ENCODE data around the gene SUMF1.

Gene SUMF1

DNA sequence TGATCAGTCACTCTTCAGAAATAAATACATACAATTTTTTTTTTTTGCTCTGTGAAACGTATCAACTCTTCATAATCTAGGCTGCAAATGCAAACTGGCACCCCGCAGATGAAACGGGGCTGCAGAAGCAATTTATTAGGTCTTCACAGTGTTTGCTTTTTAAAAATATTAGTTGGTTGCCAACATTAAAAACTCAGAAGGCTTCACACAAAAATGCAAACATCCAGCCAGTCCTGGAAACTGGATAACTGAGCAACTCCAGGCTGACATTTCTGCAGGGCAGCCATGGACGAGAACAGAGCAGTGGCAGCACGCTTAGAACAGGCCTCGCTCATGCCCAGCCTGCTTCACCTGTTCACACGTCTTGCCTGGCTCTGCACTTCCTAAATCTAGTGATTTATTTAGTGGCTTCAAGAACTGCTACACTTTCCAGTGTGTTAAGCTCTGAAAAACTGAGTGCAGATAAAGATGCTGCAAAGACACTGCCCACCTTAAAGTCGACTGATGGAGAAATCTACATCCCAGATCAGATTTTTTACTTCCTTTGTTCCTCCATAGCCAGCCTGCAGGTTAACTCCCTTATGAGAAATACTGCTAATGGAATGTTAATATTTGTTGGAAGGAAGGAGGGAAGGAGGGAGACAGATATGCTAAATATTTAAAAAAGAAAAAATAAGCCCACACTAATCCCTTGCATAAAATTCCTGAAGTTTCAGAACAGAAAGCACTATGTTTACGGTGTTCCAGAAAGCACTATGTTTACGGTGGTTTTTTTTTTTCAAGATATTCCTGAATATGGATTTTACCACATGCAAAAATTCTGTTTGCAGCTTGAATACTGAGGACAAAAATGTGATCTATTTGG, 110.3 kb downstream of the SUMF1 start:
- H3K27me3 ChIP-seq (ENCODE audit: insufficient read depth, insufficient read length), result no peaks in the 10 kb centered on the region
- TF ChIP-seq SUZ12 (IDR thresholded peaks at IDR 0.05; ENCODE audit: extremely low read depth, insufficient read depth, insufficient read length), result no peak
- TF ChIP-seq YY1 (IDR thresholded peaks at IDR 0.05; ENCODE audit: insufficient read depth, insufficient read length), result no peak
- TF ChIP-seq ZNF274 (IDR thresholded peaks at IDR 0.05; ENCODE audit: low read depth, low read length), result no peak
- DNase-seq (ENCODE audit: low read depth, low spot score), result no peak
- H3K9ac ChIP-seq (ENCODE audit: insufficient read length, low read depth), result no peak overlapping the region
- H3K4me1 ChIP-seq (ENCODE audit: insufficient read depth, insufficient read length), result no peaks in the 10 kb centered on the region
- H3K9me3 ChIP-seq (ENCODE audit: insufficient read depth, low read length), result no peaks in the 10 kb centered on the region
- peaks cover 2% of the 10 kb centered on the region for H3K36me3 ChIP-seq (ENCODE audit: insufficient read depth, insufficient read length, low read length)
- H3K4me3 ChIP-seq (ENCODE audit: insufficient read length, low read depth), result no peak overlapping the region

DNA sequence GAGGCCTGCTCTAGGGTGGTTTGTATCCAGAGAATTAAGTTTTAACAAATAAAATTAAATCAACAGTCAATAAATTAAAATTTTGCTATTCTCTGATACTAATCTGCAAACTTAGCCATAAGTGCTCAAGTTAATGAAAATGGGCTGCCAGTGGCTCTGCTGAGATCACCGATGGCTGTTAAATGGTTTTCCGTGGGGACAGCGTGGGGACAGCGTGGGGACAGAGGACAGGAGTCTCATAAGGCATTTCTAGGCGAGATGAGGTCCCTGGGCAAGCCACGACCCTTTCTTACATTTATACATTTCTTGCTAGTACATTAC, 110.9 kb downstream of the SUMF1 start:
- Histone ChIP-seq H3K36me3 (ENCODE audit: insufficient read depth, insufficient read length, low read length) (no peaks in the 10 kb centered on the region), H3K4me3 (ENCODE audit: insufficient read length, low read depth) (no peak overlapping the region), H3K4me1 (ENCODE audit: insufficient read depth, insufficient read length) (no peaks in the 10 kb centered on the region), H3K27me3 (ENCODE audit: insufficient read depth, insufficient read length) (no peaks in the 10 kb centered on the region), H3K9me3 (ENCODE audit: insufficient read depth, low read length) (no peaks in the 10 kb centered on the region), H3K9ac (ENCODE audit: insufficient read length, low read depth) (no peak overlapping the region)
- DNase-seq (ENCODE audit: low read depth, low spot score), result no peak
- TF ChIP-seq SUZ12 (IDR thresholded peaks at IDR 0.05; ENCODE audit: extremely low read depth, insufficient read depth, insufficient read length) (no peak), ZNF274 (IDR thresholded peaks at IDR 0.05; ENCODE audit: low read depth, low read length) (no peak), YY1 (IDR thresholded peaks at IDR 0.05; ENCODE audit: insufficient read depth, insufficient read length) (no peak)

DNA sequence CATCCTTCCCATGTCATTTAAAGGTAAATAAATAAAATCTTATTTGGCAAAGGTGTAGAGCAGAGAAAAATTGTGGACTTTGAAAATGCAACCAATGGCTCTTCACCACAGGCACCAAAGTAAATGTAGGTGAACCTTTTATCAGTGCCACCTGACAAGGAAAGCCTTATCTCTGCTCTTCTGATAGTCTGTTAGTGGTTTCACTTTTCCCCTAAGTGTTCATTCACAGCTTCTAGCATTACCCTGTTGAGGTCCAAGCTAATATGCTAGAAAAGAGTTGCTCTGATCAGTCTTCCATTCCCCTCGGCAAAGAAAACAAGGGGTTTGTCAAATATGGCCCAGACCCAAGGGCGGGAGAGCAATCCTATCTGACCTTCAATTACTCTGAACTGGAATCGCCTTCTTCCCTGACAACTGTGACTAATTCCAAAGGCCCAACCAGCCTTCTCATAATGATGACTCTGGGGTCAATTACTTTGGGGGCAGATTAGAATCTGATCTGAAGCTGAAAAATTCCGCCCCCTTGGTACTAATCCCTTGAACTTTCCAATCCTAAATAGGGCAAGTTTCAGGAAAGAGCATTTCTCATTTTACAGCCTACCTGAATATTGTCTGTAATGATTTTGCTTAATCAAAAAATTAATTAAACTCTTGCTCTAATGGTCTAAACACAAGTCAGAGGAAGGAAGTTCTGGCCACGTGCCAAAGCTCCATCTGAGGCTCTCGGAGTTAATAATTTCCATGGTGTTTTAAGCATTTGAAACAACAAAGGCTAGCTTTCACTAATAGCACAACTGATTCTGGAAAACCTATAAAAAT, 111.5 kb downstream of the SUMF1 start:
- Histone ChIP-seq H3K4me1 (ENCODE audit: insufficient read depth, insufficient read length) (no peaks in the 10 kb centered on the region), H3K9ac (ENCODE audit: insufficient read length, low read depth) (no peak overlapping the region), H3K4me3 (ENCODE audit: insufficient read length, low read depth) (no peak overlapping the region), H3K27me3 (ENCODE audit: insufficient read depth, insufficient read length) (no peaks in the 10 kb centered on the region), H3K36me3 (ENCODE audit: insufficient read depth, insufficient read length, low read length) (no peaks in the 10 kb centered on the region), H3K9me3 (ENCODE audit: insufficient read depth, low read length) (no peaks in the 10 kb centered on the region)
- DNase-seq (ENCODE audit: low read depth, low spot score), result no peak
- TF ChIP-seq YY1 (IDR thresholded peaks at IDR 0.05; ENCODE audit: insufficient read depth, insufficient read length) (no peak), SUZ12 (IDR thresholded peaks at IDR 0.05; ENCODE audit: extremely low read depth, insufficient read depth, insufficient read length) (no peak), ZNF274 (IDR thresholded peaks at IDR 0.05; ENCODE audit: low read depth, low read length) (no peak)

DNA sequence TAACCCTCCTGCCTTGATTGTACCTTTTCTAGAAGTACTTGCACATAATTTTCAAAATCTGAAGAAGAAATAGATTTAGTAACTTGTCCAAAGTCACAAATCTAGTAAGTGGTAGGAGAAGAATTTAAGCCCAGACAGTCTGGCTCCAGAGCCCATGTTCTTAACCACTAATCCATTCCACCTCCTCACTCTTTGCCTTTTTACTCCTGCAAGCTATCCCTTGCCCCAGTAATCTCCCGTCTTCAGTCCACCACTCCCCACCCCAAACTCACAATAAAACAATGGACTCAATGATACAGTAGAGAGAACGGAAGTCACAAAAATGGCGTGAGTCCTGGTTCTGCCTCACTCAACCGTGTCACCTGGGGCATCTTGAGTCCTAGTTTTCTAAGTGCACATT, 115.2 kb downstream of the SUMF1 start:
- Histone ChIP-seq H3K36me3 (ENCODE audit: insufficient read depth, insufficient read length, low read length) (no peaks in the 10 kb centered on the region), H3K4me3 (ENCODE audit: insufficient read length, low read depth) (no peak overlapping the region), H3K4me1 (ENCODE audit: insufficient read depth, insufficient read length) (no peaks in the 10 kb centered on the region), H3K9ac (ENCODE audit: insufficient read length, low read depth) (no peak overlapping the region), H3K9me3 (ENCODE audit: insufficient read depth, low read length) (no peaks in the 10 kb centered on the region), H3K27me3 (ENCODE audit: insufficient read depth, insufficient read length) (no peaks in the 10 kb centered on the region)
- no peak for TF ChIP-seq SUZ12 (IDR thresholded peaks at IDR 0.05; ENCODE audit: extremely low read depth, insufficient read depth, insufficient read length)
- TF ChIP-seq ZNF274 (IDR thresholded peaks at IDR 0.05; ENCODE audit: low read depth, low read length), result no peak
- no peak for TF ChIP-seq YY1 (IDR thresholded peaks at IDR 0.05; ENCODE audit: insufficient read depth, insufficient read length)
- DNase-seq (ENCODE audit: low read depth, low spot score), result no peak

DNA sequence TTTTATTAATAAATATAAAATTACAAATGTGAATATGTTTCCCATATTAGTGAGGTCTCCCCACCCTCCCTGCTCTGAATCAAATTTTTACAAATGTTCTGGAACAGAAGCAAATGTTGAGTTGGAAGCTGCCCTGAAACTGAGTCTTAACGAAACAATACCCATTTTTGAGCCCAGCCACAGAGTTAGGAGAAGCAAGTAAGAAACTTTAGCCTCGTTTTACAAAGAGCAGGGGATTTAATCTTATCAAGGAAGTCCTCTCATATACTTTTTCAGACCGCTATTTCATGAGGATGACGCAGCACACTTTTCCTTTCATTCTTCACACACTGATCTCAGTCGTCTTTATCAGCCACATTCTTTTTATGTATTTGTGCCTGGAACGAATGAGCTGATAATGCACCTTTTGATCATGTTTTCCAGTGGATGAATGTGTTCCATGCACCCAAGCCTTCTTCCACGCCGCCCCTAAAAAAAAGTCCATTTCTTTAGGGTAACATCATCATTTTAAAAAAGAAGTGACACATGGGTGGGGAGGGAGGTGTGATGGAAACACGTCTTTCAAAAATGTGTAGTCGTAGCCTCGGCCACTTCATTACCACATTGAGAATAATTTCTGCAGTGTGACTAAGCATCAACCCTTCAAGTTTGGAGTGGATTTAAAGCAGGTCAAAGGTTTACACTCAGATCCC, 115.8 kb downstream of the SUMF1 start:
- no peak for DNase-seq (ENCODE audit: low read depth, low spot score)
- TF ChIP-seq YY1 (IDR thresholded peaks at IDR 0.05; ENCODE audit: insufficient read depth, insufficient read length), result no peak
- no peak for TF ChIP-seq ZNF274 (IDR thresholded peaks at IDR 0.05; ENCODE audit: low read depth, low read length)
- TF ChIP-seq SUZ12 (IDR thresholded peaks at IDR 0.05; ENCODE audit: extremely low read depth, insufficient read depth, insufficient read length), result no peak
- H3K27me3 ChIP-seq (ENCODE audit: insufficient read depth, insufficient read length), result no peaks in the 10 kb centered on the region
- no peak overlapping the region for H3K4me3 ChIP-seq (ENCODE audit: insufficient read length, low read depth)
- no peaks in the 10 kb centered on the region for H3K9me3 ChIP-seq (ENCODE audit: insufficient read depth, low read length)
- no peak overlapping the region for H3K9ac ChIP-seq (ENCODE audit: insufficient read length, low read depth)
- no peaks in the 10 kb centered on the region for H3K36me3 ChIP-seq (ENCODE audit: insufficient read depth, insufficient read length, low read length)
- no peaks in the 10 kb centered on the region for H3K4me1 ChIP-seq (ENCODE audit: insufficient read depth, insufficient read length)

DNA sequence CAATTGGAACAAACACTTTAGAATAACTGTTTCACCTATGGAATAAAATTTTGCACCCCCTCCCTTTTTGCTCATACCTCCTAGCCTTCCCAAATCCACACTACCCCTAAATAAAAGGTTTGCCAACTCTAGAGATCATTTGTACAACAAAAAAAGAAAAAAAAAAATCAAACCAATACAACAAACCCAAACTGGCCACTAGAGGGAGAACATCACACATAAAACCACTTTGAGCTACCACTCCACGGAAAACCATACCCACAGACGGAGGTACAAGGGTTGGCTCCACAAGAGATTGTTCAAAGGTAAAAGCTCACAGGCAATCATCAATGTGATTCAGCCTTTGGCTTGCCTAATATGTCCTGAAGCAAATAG, 116.3 kb downstream of the SUMF1 start:
- peak; percentile 23 for DNase-seq (ENCODE audit: low read depth, low spot score)
- Histone ChIP-seq H3K9ac (ENCODE audit: insufficient read length, low read depth) (no peak overlapping the region), H3K9me3 (ENCODE audit: insufficient read depth, low read length) (no peaks in the 10 kb centered on the region), H3K4me1 (ENCODE audit: insufficient read depth, insufficient read length) (no peaks in the 10 kb centered on the region), H3K4me3 (ENCODE audit: insufficient read length, low read depth) (no peak overlapping the region), H3K27me3 (ENCODE audit: insufficient read depth, insufficient read length) (no peaks in the 10 kb centered on the region), H3K36me3 (ENCODE audit: insufficient read depth, insufficient read length, low read length) (no peaks in the 10 kb centered on the region)
- TF ChIP-seq SUZ12 (IDR thresholded peaks at IDR 0.05; ENCODE audit: extremely low read depth, insufficient read depth, insufficient read length), result no peak
- no peak for TF ChIP-seq ZNF274 (IDR thresholded peaks at IDR 0.05; ENCODE audit: low read depth, low read length)
- TF ChIP-seq YY1 (IDR thresholded peaks at IDR 0.05; ENCODE audit: insufficient read depth, insufficient read length), result no peak

DNA sequence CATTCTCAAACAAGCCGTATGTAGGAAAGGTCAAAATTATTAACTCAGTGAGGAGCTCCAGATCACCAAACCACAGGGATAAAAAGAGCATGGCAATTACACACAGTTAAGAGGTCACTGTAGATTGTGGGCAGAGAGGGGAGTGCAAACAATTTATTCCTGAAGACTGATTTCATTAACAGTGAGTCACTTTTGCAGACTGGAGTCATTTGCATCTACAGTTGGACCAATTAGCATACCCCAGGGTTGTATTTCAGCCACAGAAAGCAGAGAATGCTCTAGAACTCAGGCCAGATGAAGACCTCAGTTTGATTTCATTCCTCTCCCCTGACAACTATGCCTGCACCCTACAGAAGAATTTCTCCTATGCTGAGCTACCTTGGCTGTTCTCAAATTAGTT, 123.8 kb downstream of the SUMF1 start:
- Histone ChIP-seq H3K9ac (ENCODE audit: insufficient read length, low read depth) (no peak overlapping the region), H3K4me1 (ENCODE audit: insufficient read depth, insufficient read length) (no peaks in the 10 kb centered on the region), H3K4me3 (ENCODE audit: insufficient read length, low read depth) (no peak overlapping the region), H3K27me3 (ENCODE audit: insufficient read depth, insufficient read length) (no peaks in the 10 kb centered on the region), H3K36me3 (ENCODE audit: insufficient read depth, insufficient read length, low read length) (no peaks in the 10 kb centered on the region), H3K9me3 (ENCODE audit: insufficient read depth, low read length) (no peaks in the 10 kb centered on the region)
- DNase-seq (ENCODE audit: low read depth, low spot score), result no peak
- TF ChIP-seq ZNF274 (IDR thresholded peaks at IDR 0.05; ENCODE audit: low read depth, low read length) (no peak), YY1 (IDR thresholded peaks at IDR 0.05; ENCODE audit: insufficient read depth, insufficient read length) (no peak), SUZ12 (IDR thresholded peaks at IDR 0.05; ENCODE audit: extremely low read depth, insufficient read depth, insufficient read length) (no peak)

Measured in NT2/D1 (cell line).